ENCODE measurements around the gene ENPP3. TPM values are rescaled to one million over a fixed set of nuclear protein-coding genes. Genes with fewer than 3 reads are reported as not detected.

ENPP3 gene
- total RNA-seq, 1 donor from 2014 or later: not detected

- intact Hi-C loops (cut with micrococcal nuclease): no loop called here
- ATAC-seq: no peak
- no peak for DNase-seq
Measured at GRCh38 chr6:131756039-131756438, 118.9 kb downstream of the ENPP3 start.

- no peak for DNase-seq
- intact Hi-C loops (cut with micrococcal nuclease): no loop called here
- ATAC-seq: peak; percentile 23
Measured at GRCh38 chr6:131758920-131759319, 121.8 kb downstream of the ENPP3 start.

- intact Hi-C loops (cut with micrococcal nuclease): no loop called here
- ATAC-seq: no peak
- no peak for DNase-seq
Measured at GRCh38 chr6:131761060-131761761, 124.1 kb downstream of the ENPP3 start.

GRCh38 chr6:131761762-131762067 is 124.6 kb downstream of the ENPP3 start:
- DNase-seq (no peak), ATAC-seq (no peak)
- intact Hi-C loops (cut with micrococcal nuclease): no loop called here

GRCh38 chr6:131762984-131763383 is 125.9 kb downstream of the ENPP3 start:
- DNase-seq (no peak), ATAC-seq (no peak)
- intact Hi-C loops (cut with micrococcal nuclease): no loop called here

- ATAC-seq (no peak), DNase-seq (no peak)
- intact Hi-C loops (cut with micrococcal nuclease): no loop called here
Measured at GRCh38 chr6:131763749-131764148, 126.6 kb downstream of the ENPP3 start.

GRCh38 chr6:131764350-131764749 is 127.2 kb downstream of the ENPP3 start:
- DNase-seq: no peak
- intact Hi-C loops (cut with micrococcal nuclease): no loop called here
- no peak for ATAC-seq

- DNase-seq: peak; percentile 29
- ATAC-seq: peak; percentile 80
- intact Hi-C loops (cut with micrococcal nuclease): no loop called here
Measured at GRCh38 chr6:131765081-131765803, 128.1 kb downstream of the ENPP3 start.

GRCh38 chr6:131765804-131766135 is 128.7 kb downstream of the ENPP3 start:
- intact Hi-C loops (cut with micrococcal nuclease): no loop called here
- no peak for DNase-seq
- ATAC-seq: no peak

GRCh38 chr6:131766631-131767030 is 129.5 kb downstream of the ENPP3 start:
- no peak for ATAC-seq
- no peak for DNase-seq
- intact Hi-C loops (cut with micrococcal nuclease): no loop called here

- ATAC-seq (no peak), DNase-seq (no peak)
- intact Hi-C loops (cut with micrococcal nuclease): no loop called here
Measured at GRCh38 chr6:131768964-131769363, 131.9 kb downstream of the ENPP3 start.

GRCh38 chr6:131769385-131770141 is 132.5 kb downstream of the ENPP3 start:
- ATAC-seq (no peak), DNase-seq (no peak)
- intact Hi-C loops (cut with micrococcal nuclease): no loop called here

GRCh38 chr6:131770776-131771175 is 133.7 kb downstream of the ENPP3 start:
- DNase-seq (no peak), ATAC-seq (no peak)
- intact Hi-C loops (cut with micrococcal nuclease): no loop called here

GRCh38 chr6:131773284-131773950 is 136.3 kb downstream of the ENPP3 start:
- ATAC-seq (peak; percentile 85), DNase-seq (no peak)
- intact Hi-C loops (cut with micrococcal nuclease): no loop called here

GRCh38 chr6:131775886-131776285 is 138.8 kb downstream of the ENPP3 start:
- ATAC-seq: no peak
- no peak for DNase-seq
- intact Hi-C loops (cut with micrococcal nuclease): no loop called here

GRCh38 chr6:131776985-131777384 is 139.9 kb downstream of the ENPP3 start:
- no peak for ATAC-seq
- intact Hi-C loops (cut with micrococcal nuclease): no loop called here
- DNase-seq: no peak

GRCh38 chr6:131778169-131778568 is 141.1 kb downstream of the ENPP3 start:
- ATAC-seq (no peak), DNase-seq (no peak)
- intact Hi-C loops (cut with micrococcal nuclease): no loop called here

GRCh38 chr6:131779304-131779703 is 142.2 kb downstream of the ENPP3 start:
- intact Hi-C loops (cut with micrococcal nuclease): no loop called here
- DNase-seq (no peak), ATAC-seq (no peak)

- ATAC-seq: no peak
Measured at GRCh38 chr6:131780600-131780999, 143.5 kb downstream of the ENPP3 start.

GRCh38 chr6:131781687-131782086 is 144.6 kb downstream of the ENPP3 start:
- intact Hi-C loops (cut with micrococcal nuclease): no loop called here
- no peak for ATAC-seq

More at GRCh38 chr6:131780600-131780999, 143.5 kb downstream of the ENPP3 start:
- DNase-seq: no peak
- intact Hi-C loops (cut with micrococcal nuclease): no loop called here

More at GRCh38 chr6:131781687-131782086, 144.6 kb downstream of the ENPP3 start:
- no peak for DNase-seq
